ENCODE data around the gene CDCA4. TPM values are rescaled to one million over a fixed set of nuclear protein-coding genes. Genes with fewer than 3 reads are reported as not detected.
"Not testable (repeated sequence)": the region's sequence is repeated elsewhere in the genome, so short reads cannot be mapped to it uniquely, and the experiment has no call there.

CDCA4 gene
- total RNA-seq, 1 experiment from 2014 or later = 57.7 TPM

GRCh38 chr14:105064001-105064400, 43.1 kb upstream of the CDCA4 start:
- H3T11ph ChIP-seq (ENCODE audit: low read length) = no peak overlapping the region
- no peak overlapping the region for H3K4ac ChIP-seq (ENCODE audit: low read depth, low read length)
- Mint-ChIP-seq H3K9me3 (no peaks in the 10 kb centered on the region), H3K27ac (no peak overlapping the region; a peak in 2 of 7 replicates), H3K4me3 (no peak overlapping the region), H3K4me1 (peaks cover 9 to 14% of the 10 kb centered on the region in 2 experiments; a peak in 3 of 4 replicates), H3K27me3 (ENCODE audit: low read depth) (peaks cover 10% of the 10 kb centered on the region), H3K36me3 (ENCODE audit: insufficient read depth in 1 of 3, low read depth in 3 of 3) (no peaks in the 10 kb centered on the region)
- H3K79me2 ChIP-seq (ENCODE audit: insufficient read depth, low read length) = no peaks in the 10 kb centered on the region
- H3K9me3 ChIP-seq (ENCODE audit: control insufficient read depth, low read depth, low read length) = no peaks in the 10 kb centered on the region
- H3K27ac ChIP-seq (ENCODE audit: insufficient read length, low read depth, low read length) = no peak overlapping the region
- no peak overlapping the region for H2BK20ac ChIP-seq (ENCODE audit: low read depth, low read length, poor library complexity, severe bottlenecking)
- no peaks in the 10 kb centered on the region for H3K27me3 ChIP-seq (ENCODE audit: insufficient read depth, low read length)
- H2BK15ac ChIP-seq (ENCODE audit: low read depth, low read length) = no peak overlapping the region
- H3K14ac ChIP-seq (ENCODE audit: insufficient read depth, low read length) = no peak overlapping the region
- H4K5ac ChIP-seq (ENCODE audit: insufficient read length, low read depth, low read length) = no peak overlapping the region
- H3K4me1 ChIP-seq (ENCODE audit: insufficient read depth, low read length) = no peaks in the 10 kb centered on the region
- no peak overlapping the region for H3K23ac ChIP-seq (ENCODE audit: insufficient read length, low read depth, low read length)
- no peak overlapping the region for H4K8ac ChIP-seq (replicated peaks; ENCODE audit: insufficient read length, low read depth, low read length)
- H3K79me1 ChIP-seq (ENCODE audit: insufficient read depth, low read depth, low read length, poor library complexity, severe bottlenecking) = no peaks in the 10 kb centered on the region
- no CpG with 5 or more reads among the region's 10 CpGs for WGBS (ENCODE audit: extremely low coverage, insufficient read length, low lambda C conversion rate)
- no peak overlapping the region for H3K56ac ChIP-seq (ENCODE audit: insufficient read length, low read depth, low read length)
- H4K91ac ChIP-seq (ENCODE audit: insufficient read length, low read depth, low read length) = no peak overlapping the region
- H3K4me2 ChIP-seq (ENCODE audit: insufficient read depth, insufficient read length, low read length) = no peak overlapping the region
- H2BK5ac ChIP-seq (ENCODE audit: insufficient read length, low read length) = no peak overlapping the region
- no peak overlapping the region for H2AK5ac ChIP-seq (ENCODE audit: insufficient read length, low read length)
- no peak overlapping the region for H2BK12ac ChIP-seq (ENCODE audit: insufficient read length, low read depth, low read length)
- no peaks in the 10 kb centered on the region for H4K20me1 ChIP-seq (ENCODE audit: control insufficient read depth, insufficient read depth, insufficient read length)
- H2AFZ ChIP-seq (ENCODE audit: low read length) = no peak overlapping the region
- DNase-seq = no peak
- no peak overlapping the region for H2BK120ac ChIP-seq (ENCODE audit: low read depth, low read length, poor library complexity, severe bottlenecking)
- TF ChIP-seq CTCF (conservative IDR thresholded peaks at IDR 0.05) = no peak
- H3K23me2 ChIP-seq (ENCODE audit: insufficient read length, low read depth, low read length, poor library complexity, severe bottlenecking) = no peaks in the 10 kb centered on the region
- H3K9ac ChIP-seq (ENCODE audit: extremely low read depth, insufficient read length, low read length) = no peak overlapping the region
- no peak overlapping the region for H3K18ac ChIP-seq (ENCODE audit: insufficient read length, low read depth, low read length)

DNA sequence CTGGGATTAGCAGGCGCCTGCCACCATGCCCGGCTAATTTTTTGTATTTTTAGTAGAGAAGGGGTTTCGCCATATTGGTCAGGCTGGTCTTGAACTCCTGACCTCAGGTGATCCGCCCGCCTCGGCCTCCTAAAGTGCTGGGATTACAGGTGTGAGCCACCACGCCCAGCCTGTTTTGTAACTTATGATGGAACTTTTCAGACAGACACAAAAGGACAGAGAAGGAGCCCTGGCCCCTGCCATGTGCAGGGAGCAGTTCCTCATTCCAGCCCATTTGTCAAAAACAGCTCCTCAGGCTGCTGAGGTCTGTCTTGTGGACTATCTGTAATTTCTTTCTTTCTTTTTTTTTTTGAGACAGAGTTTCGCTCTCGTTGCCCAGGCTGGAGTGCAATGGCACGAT, 42.6 kb upstream of the CDCA4 start:
- not testable (repeated sequence) for H3K79me1 ChIP-seq (ENCODE audit: insufficient read depth, low read depth, low read length, poor library complexity, severe bottlenecking); H3T11ph ChIP-seq (ENCODE audit: low read length); H2BK5ac ChIP-seq (ENCODE audit: insufficient read length, low read length); H4K20me1 ChIP-seq (ENCODE audit: control insufficient read depth, insufficient read depth, insufficient read length); H3K4me1 ChIP-seq (ENCODE audit: insufficient read depth, low read length); H3K27me3 Mint-ChIP-seq (ENCODE audit: low read depth); H2BK20ac ChIP-seq (ENCODE audit: low read depth, low read length, poor library complexity, severe bottlenecking); H3K27ac Mint-ChIP-seq; H3K4me3 Mint-ChIP-seq; H3K36me3 Mint-ChIP-seq (ENCODE audit: insufficient read depth in 1 of 3, low read depth in 3 of 3); H3K56ac ChIP-seq (ENCODE audit: insufficient read length, low read depth, low read length); H3K4me2 ChIP-seq (ENCODE audit: insufficient read depth, insufficient read length, low read length); H3K14ac ChIP-seq (ENCODE audit: insufficient read depth, low read length); H2AK5ac ChIP-seq (ENCODE audit: insufficient read length, low read length); H2BK15ac ChIP-seq (ENCODE audit: low read depth, low read length); H2BK120ac ChIP-seq (ENCODE audit: low read depth, low read length, poor library complexity, severe bottlenecking); H3K9ac ChIP-seq (ENCODE audit: extremely low read depth, insufficient read length, low read length); DNase-seq; H3K18ac ChIP-seq (ENCODE audit: insufficient read length, low read depth, low read length); H3K9me3 Mint-ChIP-seq; H3K27ac ChIP-seq (ENCODE audit: insufficient read length, low read depth, low read length); H3K79me2 ChIP-seq (ENCODE audit: insufficient read depth, low read length); H4K5ac ChIP-seq (ENCODE audit: insufficient read length, low read depth, low read length); H3K23me2 ChIP-seq (ENCODE audit: insufficient read length, low read depth, low read length, poor library complexity, severe bottlenecking); H2BK12ac ChIP-seq (ENCODE audit: insufficient read length, low read depth, low read length); H3K4ac ChIP-seq (ENCODE audit: low read depth, low read length); H4K8ac ChIP-seq (replicated peaks; ENCODE audit: insufficient read length, low read depth, low read length); H4K91ac ChIP-seq (ENCODE audit: insufficient read length, low read depth, low read length); H3K23ac ChIP-seq (ENCODE audit: insufficient read length, low read depth, low read length); H3K27me3 ChIP-seq (ENCODE audit: insufficient read depth, low read length); H2AFZ ChIP-seq (ENCODE audit: low read length); H3K9me3 ChIP-seq (ENCODE audit: control insufficient read depth, low read depth, low read length)
- H3K4me1 Mint-ChIP-seq = peaks cover 9 to 19% of the 10 kb centered on the region in 2 experiments
- no CpG with 5 or more reads among the region's 10 CpGs for WGBS (ENCODE audit: extremely low coverage, insufficient read length, low lambda C conversion rate)
